Raji (cell line): ENCODE results near the gene CELSR1.

Source experiments
- POLR2A ChIP-seq: IDR thresholded peaks from 2 replicates; pipeline ENCODE4 v1.6.1; 2011; ENCODE audit warnings: low read depth, low read length, control low read depth; ENCODE audit not compliant: insufficient read depth

CELSR1 gene

GRCh38 chr22:46518542-46519325 lies 18.7 kb downstream of the CELSR1 start:
- TF ChIP-seq POLR2A, result no peak

- TF ChIP-seq POLR2A, result no peak
These were observed 19.4 kb downstream of the CELSR1 start for GRCh38 chr22:46518038-46518437.

GRCh38 chr22:46517255-46517761 lies 20.1 kb downstream of the CELSR1 start:
- no peak for TF ChIP-seq POLR2A

DNA sequence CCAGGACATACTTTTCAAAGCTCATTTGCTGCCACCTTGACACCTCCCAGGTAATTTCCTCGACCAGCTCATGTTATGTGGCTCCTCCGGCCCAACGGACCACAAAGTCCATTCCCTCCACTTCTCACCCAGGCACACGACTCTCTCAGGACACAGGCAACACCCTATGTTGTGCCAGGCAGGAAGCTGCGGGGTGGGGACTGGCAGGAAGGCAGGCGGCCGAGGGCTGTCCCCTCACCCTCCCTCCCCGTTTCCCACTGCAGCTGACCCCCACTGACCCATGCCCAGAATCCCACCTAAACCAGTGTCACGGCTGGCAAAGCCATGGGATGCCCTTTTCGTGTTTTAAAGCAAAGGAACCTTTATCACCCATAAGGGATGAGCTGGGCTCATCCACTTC lies 20.8 kb downstream of the CELSR1 start:
- TF ChIP-seq POLR2A, result no peak

- no peak for TF ChIP-seq POLR2A
These were observed 22.0 kb downstream of the CELSR1 start for GRCh38 chr22:46515208-46516111.

DNA sequence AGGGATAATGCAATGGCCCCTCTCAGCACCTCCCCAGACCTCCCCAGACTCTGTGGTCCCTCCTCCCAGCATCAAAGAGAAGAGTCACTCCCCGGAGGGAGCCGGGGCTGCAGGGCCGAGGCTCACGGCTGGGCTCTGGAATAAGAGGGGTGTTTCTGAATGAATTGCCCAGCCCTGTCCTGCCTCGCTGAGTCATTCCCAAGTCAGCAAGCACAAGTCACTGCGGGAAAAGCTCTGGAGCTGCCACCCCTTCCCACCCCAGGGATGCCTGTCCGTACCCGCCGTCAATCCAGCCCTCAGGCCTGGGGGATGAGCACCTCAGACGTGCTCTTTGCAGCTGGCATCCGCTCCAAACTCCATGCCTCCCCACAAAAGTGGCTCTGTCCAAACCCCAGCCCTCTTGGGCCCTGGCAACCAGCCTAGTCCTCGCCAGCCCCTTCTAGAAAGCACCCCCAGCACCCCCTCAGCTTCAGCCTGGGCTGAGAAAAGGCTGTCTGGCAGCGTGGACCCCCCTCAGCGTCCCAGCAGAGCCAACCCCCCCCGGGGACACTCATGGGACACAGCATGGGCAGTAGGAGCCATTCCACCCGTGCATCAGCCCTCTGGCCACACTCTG lies 22.7 kb downstream of the CELSR1 start:
- TF ChIP-seq POLR2A, result no peak

DNA sequence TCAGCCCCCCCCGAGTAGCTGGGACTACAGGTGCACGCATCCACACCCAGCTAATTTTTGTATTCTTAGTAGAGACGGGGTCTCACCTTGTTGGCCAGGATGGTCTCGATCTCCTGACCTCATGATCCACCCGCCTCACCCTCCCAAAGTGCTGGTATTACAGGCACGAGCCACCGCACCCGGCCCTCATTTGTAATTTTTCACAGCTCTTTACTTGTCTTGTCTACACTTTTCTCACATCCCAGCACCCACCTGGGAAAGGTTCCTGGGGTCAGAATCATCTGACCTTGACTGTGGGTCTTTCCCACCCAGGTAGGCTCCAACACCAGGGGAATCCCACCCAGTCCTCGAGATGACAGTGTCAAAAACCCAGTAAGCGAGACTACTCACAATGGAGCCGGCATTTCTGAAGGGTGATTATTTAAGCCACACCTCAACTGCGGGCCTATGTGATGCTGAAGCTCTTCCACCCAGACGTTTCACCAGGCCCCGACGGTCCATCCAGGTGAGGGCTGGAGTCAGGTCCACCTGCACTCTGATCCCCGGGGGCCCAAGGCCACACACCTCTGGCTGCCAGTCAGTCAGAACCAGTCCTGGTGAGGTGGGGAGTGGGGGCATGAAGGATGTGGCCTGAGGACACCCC lies 23.4 kb downstream of the CELSR1 start:
- TF ChIP-seq POLR2A, result no peak

- TF ChIP-seq POLR2A, result no peak
These were observed 24.7 kb downstream of the CELSR1 start for GRCh38 chr22:46512683-46513082.

DNA sequence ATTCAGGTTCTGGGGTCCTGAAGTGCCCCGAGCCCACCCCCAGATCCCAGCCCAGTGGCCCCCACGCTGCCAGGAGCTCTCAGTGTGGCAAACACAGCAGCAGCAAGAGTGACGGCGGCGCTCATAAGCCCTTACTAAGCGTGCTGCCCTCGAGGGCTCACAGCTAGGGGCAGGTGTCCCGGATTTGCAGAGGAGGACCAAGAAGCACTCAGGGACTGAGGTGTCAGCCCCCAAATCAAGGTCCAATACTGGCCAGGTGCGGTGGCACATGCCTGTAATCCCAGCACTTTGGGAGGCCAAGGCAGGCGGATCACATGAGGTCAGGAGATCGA lies 25.4 kb downstream of the CELSR1 start:
- TF ChIP-seq POLR2A, result no peak

DNA sequence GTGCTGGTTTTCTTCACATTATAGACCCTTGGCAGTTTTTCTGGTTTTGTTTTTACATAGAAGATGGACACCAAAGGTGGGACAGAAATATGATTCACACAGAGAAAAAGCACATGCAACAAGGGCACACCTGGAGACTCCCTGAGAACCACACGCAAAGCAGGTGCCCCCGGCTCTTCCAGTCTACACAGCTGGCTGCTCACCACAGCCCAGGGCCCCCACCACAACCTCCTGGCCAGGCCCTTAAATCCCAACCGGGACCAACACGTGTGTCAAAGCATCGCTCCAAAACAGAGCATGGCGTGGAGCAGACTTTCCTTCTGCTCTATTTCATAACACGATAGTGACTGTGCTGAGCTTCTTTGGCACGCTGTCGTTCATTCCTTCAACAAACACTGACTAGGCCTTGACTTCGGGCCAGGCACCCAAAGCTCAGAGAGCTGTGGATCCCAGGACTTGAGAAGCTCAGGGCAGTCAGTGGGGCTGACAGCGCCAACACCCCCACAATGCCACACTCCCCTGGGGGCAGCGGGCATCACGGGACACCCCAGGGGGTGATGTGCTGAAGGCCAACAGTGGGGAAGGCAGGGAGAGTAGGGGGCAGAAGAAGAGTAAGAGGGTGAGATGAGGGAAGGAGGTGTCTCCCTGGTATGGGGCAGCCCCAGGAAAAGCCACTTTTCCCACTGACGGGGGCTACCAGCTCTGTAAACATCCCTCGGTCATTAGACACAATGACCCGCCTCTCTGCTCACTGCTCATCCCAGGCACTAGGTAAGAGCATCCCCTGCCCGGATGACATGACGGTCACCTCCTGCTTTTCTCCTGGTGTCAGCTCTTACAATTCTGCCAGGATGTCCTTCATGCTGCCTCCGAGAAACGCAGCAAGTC lies 26.0 kb downstream of the CELSR1 start:
- no peak for TF ChIP-seq POLR2A

DNA sequence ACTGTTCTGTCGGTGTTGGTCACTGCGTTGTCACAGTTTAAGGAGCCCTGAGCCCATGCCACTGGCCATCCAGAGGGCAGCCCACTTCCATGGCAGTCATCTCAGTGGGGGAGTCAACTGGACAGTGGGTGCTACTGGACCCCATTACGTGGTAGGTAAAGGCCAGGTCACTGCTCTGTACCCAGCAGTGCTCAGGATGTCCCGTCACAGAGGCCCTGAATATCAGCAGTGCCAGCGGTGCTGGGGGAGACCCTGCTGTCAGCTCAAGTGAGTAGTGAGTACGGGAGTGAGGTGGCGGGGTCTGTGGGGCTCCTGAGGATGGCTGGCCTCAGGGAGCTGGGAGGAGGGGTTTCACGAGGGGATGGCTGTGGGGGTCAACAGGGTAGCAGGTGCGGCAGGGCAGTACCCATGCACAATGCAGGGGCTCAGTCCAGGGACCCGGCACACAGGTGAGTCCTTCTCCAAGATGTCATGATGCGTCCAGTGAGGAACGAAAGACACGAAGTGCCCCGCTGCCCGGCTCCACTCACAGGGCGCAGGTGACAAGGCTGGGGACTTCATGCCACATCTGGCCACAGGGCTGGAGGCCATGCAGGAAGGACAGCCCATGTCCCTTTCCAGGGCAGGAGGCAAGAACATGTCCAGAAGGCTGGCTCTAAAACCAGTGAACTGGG lies 27.9 kb downstream of the CELSR1 start:
- no peak for TF ChIP-seq POLR2A

DNA sequence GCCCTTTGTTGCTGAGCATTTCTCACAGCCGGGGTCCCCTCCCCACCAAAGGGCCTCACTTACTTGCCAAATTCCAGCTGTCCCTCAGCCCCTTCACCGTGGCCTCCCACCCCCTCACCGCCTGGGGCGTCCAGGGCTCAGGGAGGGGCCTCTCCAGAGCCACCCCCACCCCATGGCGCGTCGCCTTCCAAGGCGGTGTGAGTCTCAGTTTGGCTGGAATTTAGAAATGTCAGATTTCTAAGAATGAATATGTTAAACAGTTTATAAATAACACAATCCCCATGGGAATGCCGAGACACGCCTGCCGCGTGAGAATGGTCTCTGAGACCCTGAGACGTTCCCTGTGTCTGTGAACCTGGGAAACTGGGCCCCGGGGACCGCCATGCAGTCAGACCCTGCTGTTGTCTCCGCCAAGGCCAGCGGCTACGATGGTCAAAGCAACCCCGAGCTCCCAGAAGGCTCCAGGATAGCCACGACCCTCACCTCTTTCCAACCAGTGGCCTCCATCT lies 28.9 kb downstream of the CELSR1 start:
- TF ChIP-seq POLR2A, result no peak
